ENCODE data around the gene SLC38A4.

- TF ChIP-seq CTCF (conservative IDR thresholded peaks at IDR 0.05) (no peak), EZH2 (IDR thresholded peaks at IDR 0.05; ENCODE audit: low read depth) (no peak)
These were observed 102.0 kb downstream of the SLC38A4 start for GRCh38 chr12:46723629-46724419.

Measured in PC-9 (cell line).